NCI-H2227 (cell line): Measurements from ENCODE around the gene FRMD1.

Experiments
- DNase-seq: peaks from one replicate; lab custom pipeline; 2025; ENCODE audit not compliant: unreplicated experiment; lab: John Stamatoyannopoulos, UW

Gene FRMD1

GRCh38 chr6:168029459-168030217 is 49.4 kb downstream of the FRMD1 start:
- DNase-seq = no peak

- no peak for DNase-seq
Measured at GRCh38 chr6:168028181-168028580, 50.8 kb downstream of the FRMD1 start.

- no peak for DNase-seq
Measured at GRCh38 chr6:168027521-168027920, 51.5 kb downstream of the FRMD1 start.

- DNase-seq = no peak
Measured at GRCh38 chr6:168026925-168027324, 52.1 kb downstream of the FRMD1 start.

GRCh38 chr6:168025831-168026710 is 52.9 kb downstream of the FRMD1 start:
- no peak for DNase-seq

GRCh38 chr6:168024951-168025510 is 54.0 kb downstream of the FRMD1 start:
- DNase-seq = no peak

GRCh38 chr6:168022488-168023321 is 56.3 kb downstream of the FRMD1 start:
- DNase-seq = no peak

- DNase-seq = no peak
Measured at GRCh38 chr6:168021581-168021980, 57.4 kb downstream of the FRMD1 start.

GRCh38 chr6:168020242-168020641 is 58.8 kb downstream of the FRMD1 start:
- DNase-seq = no peak

GRCh38 chr6:168018664-168019063 is 60.3 kb downstream of the FRMD1 start:
- DNase-seq = no peak

- no peak for DNase-seq
Measured at GRCh38 chr6:168017629-168018028, 61.4 kb downstream of the FRMD1 start.

GRCh38 chr6:168016721-168017525 is 62.1 kb downstream of the FRMD1 start:
- no peak for DNase-seq

- no peak for DNase-seq
Measured at GRCh38 chr6:168016176-168016620, 62.8 kb downstream of the FRMD1 start.

GRCh38 chr6:168015482-168016175 is 63.4 kb downstream of the FRMD1 start:
- no peak for DNase-seq

- DNase-seq = no peak
Measured at GRCh38 chr6:168015009-168015408, 64.0 kb downstream of the FRMD1 start.

GRCh38 chr6:168014428-168014827 is 64.6 kb downstream of the FRMD1 start:
- no peak for DNase-seq

GRCh38 chr6:168013250-168013915 is 65.6 kb downstream of the FRMD1 start:
- no peak for DNase-seq

- DNase-seq = no peak
Measured at GRCh38 chr6:168012431-168013249, 66.4 kb downstream of the FRMD1 start.
